Endodermal cell (in vitro differentiated cells): ENCODE data around the gene AMMECR1. TPM values are rescaled to one million over a fixed set of nuclear protein-coding genes. Genes with fewer than 3 reads are reported as not detected.
"Not testable (repeated sequence)": the region's sequence is repeated elsewhere in the genome, so short reads cannot be mapped to it uniquely, and the experiment has no call there.

Experiments used
- DNase-seq: peaks from one replicate; pipeline ENCODE4 v3.0.0-alpha.2; 2017
- H3K27ac ChIP-seq: 2 replicates; pipeline ENCODE4 v1.5.1; 2013; ENCODE audit warnings: mild to moderate bottlenecking, low read depth, low read length, moderate library complexity
- H3K27me3 ChIP-seq: 2 replicates; pipeline ENCODE4 v1.6.1; 2013; ENCODE audit warnings: mild to moderate bottlenecking, low read length, moderate library complexity; ENCODE audit not compliant: insufficient read depth, control insufficient read depth, poor library complexity, severe bottlenecking
- H3K36me3 ChIP-seq: 2 replicates; pipeline ENCODE4 v1.7.0; 2013; ENCODE audit warnings: mild to moderate bottlenecking, low read length, moderate library complexity; ENCODE audit not compliant: control insufficient read depth, insufficient read depth
- H3K4me1 ChIP-seq: one replicate; pipeline ENCODE4 v1.7.0; 2013; ENCODE audit warnings: low read length; ENCODE audit not compliant: control insufficient read depth, insufficient read depth
- H3K4me3 ChIP-seq: 2 replicates; pipeline ENCODE4 v1.5.1; 2013; ENCODE audit warnings: mild to moderate bottlenecking, low read length, moderate library complexity
- H3K9ac ChIP-seq: 2 replicates; pipeline ENCODE4 v1.6.1; 2013; ENCODE audit warnings: mild to moderate bottlenecking, low read length, moderate library complexity; ENCODE audit not compliant: poor library complexity, severe bottlenecking; ENCODE audit errors: extremely low read depth
- H3K9me3 ChIP-seq: 2 replicates; pipeline ENCODE4 v1.6.1; 2013; ENCODE audit warnings: mild to moderate bottlenecking, low read length, moderate library complexity; ENCODE audit not compliant: control insufficient read depth
- H3K27ac Mint-ChIP-seq: 2 replicates; pipeline ENCODE4 v1.8.0; 2020; ENCODE audit warnings: mixed read lengths
- H3K27me3 Mint-ChIP-seq: 2 replicates; pipeline ENCODE4 v1.8.0; 2021; ENCODE audit warnings: mild to moderate bottlenecking, mixed read lengths; ENCODE audit not compliant: insufficient read depth
- H3K36me3 Mint-ChIP-seq: 2 replicates; pipeline ENCODE4 v1.8.0; 2020; ENCODE audit warnings: low read depth, mixed read lengths
- H3K4me1 Mint-ChIP-seq: 2 replicates; pipeline ENCODE4 v1.8.0; 2020; ENCODE audit warnings: mixed read lengths
- H3K4me3 Mint-ChIP-seq: 2 replicates; pipeline ENCODE4 v1.8.0; 2020; ENCODE audit warnings: mild to moderate bottlenecking, moderate library complexity, mixed read lengths
- H3K9me3 Mint-ChIP-seq: 2 replicates; pipeline ENCODE4 v1.8.0; 2020; ENCODE audit warnings: mild to moderate bottlenecking, mixed read lengths
- CTCF ChIP-seq: fragments of 200-600 bp; sonication (generic); conservative IDR thresholded peaks from 2 replicates; pipeline ENCODE4 v1.5.0; 2021; ENCODE audit warnings: antibody characterized with exemption, mild to moderate bottlenecking
- whole genome bisulfite sequencing, 2 experiments: methylation state at CpG; one replicate each; pipeline versions ENCODE4 v1.1.5 to v1.1.7; 2013; ENCODE audit warnings: missing lambda C conversion rate in 2 of 2, mixed read lengths in 1 of 2; ENCODE audit not compliant: insufficient coverage in 1 of 2, insufficient read length in 1 of 2; 5-methylcytosine and 5-hydroxymethylcytosine counted together
- total RNA-seq, 2 donors: library from RNA; stranded (reverse); fragmentation: NEBNext Ultra II Directional in 1 of 2; extraction: Animal tissue kit (Norgen Biotek cat#: 25700) in 1 of 2; gene quantifications; 2 replicates in 1 of 2; 3 replicates in 1 of 2; pipeline ENCODE4 v1.2.1, GENCODE V29; 2021

The AMMECR1 gene
- total RNA-seq, 2 donors from 2014 or later, result 26.8 to 62.2 TPM

DNA sequence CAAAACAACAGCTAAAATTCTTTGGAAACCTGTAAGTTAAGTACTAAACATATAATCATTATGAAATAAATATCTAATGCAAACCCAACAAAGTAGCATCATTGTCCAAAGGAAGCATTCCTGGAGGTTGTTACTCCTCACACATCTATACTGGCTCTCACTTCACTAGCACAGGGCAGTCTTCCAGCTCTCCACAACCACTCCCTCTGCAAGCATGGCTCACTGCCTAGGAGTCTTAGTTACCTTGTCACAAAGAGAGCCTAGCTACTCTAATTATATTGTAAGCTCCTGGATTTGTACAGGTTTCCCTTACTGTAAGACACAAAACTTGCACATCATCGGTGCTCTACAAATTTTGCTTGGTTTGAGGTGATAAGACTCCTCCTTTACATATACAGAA lies 76.1 kb downstream of the AMMECR1 start:
- TF ChIP-seq CTCF, result no peak
- peaks cover 41% of the 10 kb centered on the region for H3K4me1 Mint-ChIP-seq
- peaks cover 9% of the 10 kb centered on the region for H3K9me3 Mint-ChIP-seq
- H3K27ac Mint-ChIP-seq, result no peak overlapping the region
- Histone ChIP-seq H3K9ac (no peak overlapping the region), H3K4me1 (no peaks in the 10 kb centered on the region), H3K4me3 (no peak overlapping the region), H3K27me3 (no peaks in the 10 kb centered on the region), H3K9me3 (no peaks in the 10 kb centered on the region), H3K27ac (no peak overlapping the region), H3K36me3 (no peaks in the 10 kb centered on the region)
- peaks cover 4% of the 10 kb centered on the region for H3K36me3 Mint-ChIP-seq
- no peaks in the 10 kb centered on the region for H3K27me3 Mint-ChIP-seq
- WGBS, 2 experiments, result no CpG with 5 or more reads among the region's 1 CpG
- no peak for DNase-seq
- no peak overlapping the region for H3K4me3 Mint-ChIP-seq

DNA sequence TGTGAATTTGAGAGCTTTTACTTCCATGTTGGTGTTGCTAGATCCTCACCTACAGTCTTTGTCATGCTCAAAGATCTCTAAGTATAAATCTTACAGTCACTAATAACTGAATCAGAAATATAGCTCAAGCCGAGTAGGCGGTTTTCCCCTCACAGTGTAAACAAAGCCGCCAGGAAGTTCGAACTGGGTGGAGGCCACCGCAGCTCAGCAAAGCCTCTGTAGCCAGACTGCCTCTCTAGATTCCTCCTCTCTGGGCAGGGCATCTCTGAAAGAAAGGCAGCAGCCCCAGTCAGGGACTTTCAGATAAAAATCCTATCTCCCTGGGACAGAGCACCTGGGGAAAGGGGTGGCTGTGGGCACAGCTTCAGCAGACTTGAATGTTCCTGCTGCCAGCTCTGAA lies 79.6 kb downstream of the AMMECR1 start:
- not testable (repeated sequence) for H3K4me3 ChIP-seq, H3K4me1 ChIP-seq, H3K9me3 ChIP-seq, H3K36me3 ChIP-seq, H3K9ac ChIP-seq, H3K27ac Mint-ChIP-seq, H3K27ac ChIP-seq, H3K4me3 Mint-ChIP-seq, DNase-seq, H3K27me3 ChIP-seq, H3K27me3 Mint-ChIP-seq
- WGBS, 2 experiments, result 78% methylated on average over 5 of the region's 5 CpGs; no CpG with 5 or more reads in 1 of the 2 experiments
- Mint-ChIP-seq H3K36me3 (peaks cover 21% of the 10 kb centered on the region), H3K4me1 (peaks cover 17% of the 10 kb centered on the region), H3K9me3 (peaks cover 30% of the 10 kb centered on the region)

- Mint-ChIP-seq H3K36me3 (peaks cover 44% of the 10 kb centered on the region), H3K9me3 (peaks cover 53% of the 10 kb centered on the region), H3K4me1 (peaks cover 16% of the 10 kb centered on the region)
- H3K4me3 ChIP-seq, H3K9me3 ChIP-seq, H3K27ac Mint-ChIP-seq, H3K27me3 Mint-ChIP-seq, H3K4me3 Mint-ChIP-seq, DNase-seq, H3K9ac ChIP-seq, H3K27ac ChIP-seq, H3K27me3 ChIP-seq, H3K36me3 ChIP-seq, H3K4me1 ChIP-seq: not testable (repeated sequence)
- WGBS, 2 experiments, result 100% methylated on average over 1 of the region's 3 CpGs; no CpG with 5 or more reads in 1 of the 2 experiments
Observed at GRCh38 chrX:110231485-110231884, 86.4 kb downstream of the AMMECR1 start.

DNA sequence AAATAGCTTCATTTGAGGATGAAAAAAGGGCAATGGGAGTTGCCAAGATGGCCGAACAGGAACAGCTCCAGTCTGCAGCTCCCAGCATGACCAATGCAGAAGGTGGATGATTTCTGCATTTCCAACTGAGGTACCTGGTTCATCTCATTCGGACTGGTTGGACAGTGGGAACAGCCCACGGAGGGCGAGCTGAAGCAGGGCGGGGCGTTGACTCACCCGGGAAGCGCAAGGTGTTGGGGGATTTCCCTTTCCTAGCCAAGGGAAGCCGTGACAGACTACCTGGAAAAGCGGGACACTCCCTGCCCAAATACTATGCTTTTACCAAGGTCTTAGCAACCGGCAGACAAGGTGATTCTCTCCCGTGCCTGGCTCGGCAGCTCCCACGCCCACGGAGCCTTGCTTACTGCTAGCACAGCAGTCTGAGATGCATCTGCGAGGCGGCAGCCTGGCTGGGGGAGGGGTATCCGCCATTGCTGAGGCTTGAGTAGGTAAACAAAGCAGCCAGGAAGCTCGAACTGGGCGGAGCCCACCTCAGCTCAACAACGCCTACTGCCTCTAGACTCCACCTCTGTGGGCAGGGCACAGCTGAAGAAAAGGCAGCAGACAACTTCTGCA lies 88.3 kb downstream of the AMMECR1 start:
- DNase-seq, result peak; percentile 81
- H3K9ac ChIP-seq, H3K4me3 ChIP-seq, H3K36me3 ChIP-seq, H3K27me3 Mint-ChIP-seq, H3K27ac ChIP-seq, H3K9me3 ChIP-seq, H3K27me3 ChIP-seq: not testable (repeated sequence)
- peaks cover 33% of the 10 kb centered on the region for H3K36me3 Mint-ChIP-seq
- H3K4me1 ChIP-seq, result peaks cover 11% of the 10 kb centered on the region
- 41 to 86% methylated on average over 1 to 21 of the region's 21 CpGs for WGBS, 2 experiments
- peak overlapping the region; percentile 60 for H3K4me3 Mint-ChIP-seq
- peaks cover 43% of the 10 kb centered on the region for H3K9me3 Mint-ChIP-seq
- peaks cover 21% of the 10 kb centered on the region for H3K4me1 Mint-ChIP-seq
- H3K27ac Mint-ChIP-seq, result peak overlapping the region; percentile 95
